Activated effector memory CD4-positive, alpha-beta T cell treated with Interleukin-2 at 50 U/mL for 16 hours (primary cell): ENCODE measurements around the gene CHGA.
A peak's percentile ranks its signal among the peaks of the same experiment; 100 is the strongest.

Experiments used
- DNase-seq: peaks from one replicate; pipeline ENCODE4 v3.0.0-alpha.2; 2020

Gene CHGA

GRCh38 chr14:92945959-92946846, 23.3 kb downstream of the CHGA start:
- no peak for DNase-seq

- no peak for DNase-seq
Measured at GRCh38 chr14:92946847-92947545, 24.0 kb downstream of the CHGA start.

- no peak for DNase-seq
Measured at GRCh38 chr14:92948647-92949046, 25.7 kb downstream of the CHGA start.

- DNase-seq = no peak
Measured at GRCh38 chr14:92949496-92950192, 26.7 kb downstream of the CHGA start.

- DNase-seq = no peak
Measured at GRCh38 chr14:92950193-92950540, 27.2 kb downstream of the CHGA start.

- DNase-seq = no peak
Measured at GRCh38 chr14:92950773-92951172, 27.8 kb downstream of the CHGA start.

- DNase-seq = no peak
Measured at GRCh38 chr14:92951261-92951660, 28.3 kb downstream of the CHGA start.

- peak; percentile 63 for DNase-seq
Measured at GRCh38 chr14:92951912-92952471, 29.0 kb downstream of the CHGA start.

- DNase-seq = no peak
Measured at GRCh38 chr14:92952481-92953298, 29.7 kb downstream of the CHGA start.

- DNase-seq = no peak
Measured at GRCh38 chr14:92953526-92953925, 30.6 kb downstream of the CHGA start.

- DNase-seq = no peak
Measured at GRCh38 chr14:92954933-92955332, 32.0 kb downstream of the CHGA start.

GRCh38 chr14:92955381-92955780, 32.4 kb downstream of the CHGA start:
- no peak for DNase-seq

GRCh38 chr14:92956961-92957360, 34.0 kb downstream of the CHGA start:
- no peak for DNase-seq

- DNase-seq = no peak
Measured at GRCh38 chr14:92958373-92959188, 35.6 kb downstream of the CHGA start.

- no peak for DNase-seq
Measured at GRCh38 chr14:92959189-92959531, 36.2 kb downstream of the CHGA start.

GRCh38 chr14:92959761-92960680, 37.1 kb downstream of the CHGA start:
- no peak for DNase-seq

GRCh38 chr14:92960706-92961566, 38.0 kb downstream of the CHGA start:
- no peak for DNase-seq

- no peak for DNase-seq
Measured at GRCh38 chr14:92961567-92961855, 38.6 kb downstream of the CHGA start.

- no peak for DNase-seq
Measured at GRCh38 chr14:92962031-92962830, 39.3 kb downstream of the CHGA start.
